Measurements from ENCODE around the gene IGF2BP2.

The IGF2BP2 gene

DNA sequence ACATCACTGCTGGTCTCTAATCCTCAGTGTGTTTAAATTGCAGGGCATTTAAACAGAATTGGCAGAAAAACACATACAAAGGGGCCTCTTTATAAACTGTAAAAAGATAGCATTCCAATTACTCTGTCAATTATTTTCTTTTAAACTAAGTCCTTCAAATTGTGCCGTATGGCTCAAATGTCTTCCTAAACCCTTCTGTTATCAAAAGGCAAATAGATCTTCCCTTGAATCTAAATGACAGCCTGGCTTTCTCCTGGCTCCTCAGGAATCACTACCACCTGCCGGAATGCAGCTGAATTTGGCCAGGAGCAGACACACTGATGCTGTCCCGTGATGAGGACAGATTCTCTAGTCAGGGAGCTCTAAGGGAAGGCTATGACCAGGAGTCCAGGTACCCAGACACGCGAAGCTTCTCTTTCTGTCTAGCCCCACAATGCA is 85.6 kb downstream of the IGF2BP2 start:
- H3K4me1 ChIP-seq (ENCODE audit: control insufficient read depth, insufficient read depth, low read length) = peaks cover 4% of the 10 kb centered on the region
- H3K9me3 ChIP-seq (ENCODE audit: control insufficient read depth, low read length) = no peaks in the 10 kb centered on the region
- no peak overlapping the region for H3K27ac ChIP-seq (ENCODE audit: insufficient read depth, low read depth, low read length, poor library complexity, severe bottlenecking)
- no peak overlapping the region for H3K4me3 ChIP-seq (ENCODE audit: insufficient read depth, low read depth, low read length)
- WGBS, 2 experiments = 60% methylated on average over 5 of the region's 5 CpGs
- no peaks in the 10 kb centered on the region for H3K27me3 ChIP-seq (ENCODE audit: control insufficient read depth, insufficient read depth, low read length, poor library complexity, severe bottlenecking)
- no peaks in the 10 kb centered on the region for H3K36me3 ChIP-seq (ENCODE audit: control insufficient read depth, insufficient read depth, low read length)

DNA sequence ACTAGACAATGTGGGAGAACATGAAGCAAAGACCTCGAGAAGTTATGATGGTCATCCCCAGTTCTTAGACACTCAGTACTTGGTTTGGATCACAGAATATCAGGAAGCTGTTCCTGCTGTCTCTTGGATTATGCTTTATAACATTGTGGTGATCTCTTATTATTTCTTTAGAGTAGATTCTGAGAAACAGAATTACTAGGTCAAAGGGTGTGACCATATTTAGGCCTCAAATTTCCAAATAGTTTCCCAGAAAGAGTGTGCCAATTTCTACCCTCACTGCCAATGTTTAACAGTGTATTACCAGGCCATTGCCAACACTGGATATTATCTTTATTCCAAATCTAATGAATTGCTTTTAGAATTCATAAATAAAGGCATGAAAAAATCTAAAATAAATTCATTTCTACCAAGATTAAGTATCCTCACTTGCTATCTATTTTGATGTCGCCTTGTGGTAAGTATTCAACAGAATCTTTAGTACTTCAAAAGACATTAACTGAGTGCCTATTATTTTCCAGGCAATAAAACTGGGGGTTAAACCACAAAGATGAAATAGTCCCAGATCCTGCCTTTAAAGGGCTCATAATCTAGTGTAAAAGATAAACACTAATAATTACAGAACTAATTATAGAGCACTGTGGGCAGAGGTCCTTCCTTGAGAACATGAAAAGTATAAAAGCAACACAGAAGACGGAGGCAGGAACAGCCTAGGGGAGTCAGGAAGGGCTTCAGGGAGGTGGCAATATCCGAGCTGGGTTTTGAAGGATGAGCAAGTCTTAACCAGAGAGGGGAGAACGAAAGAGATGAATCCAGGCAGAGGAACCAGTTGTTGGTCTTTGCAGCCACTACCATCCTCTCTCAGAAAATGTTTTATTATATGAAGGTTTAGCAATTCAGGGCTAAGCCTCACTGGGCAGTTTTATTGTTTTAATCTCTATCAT is 86.8 kb downstream of the IGF2BP2 start:
- 92 to 93% methylated on average over 5 of the region's 5 CpGs for WGBS, 2 experiments
- H3K36me3 ChIP-seq (ENCODE audit: control insufficient read depth, insufficient read depth, low read length) = no peaks in the 10 kb centered on the region
- H3K27me3 ChIP-seq (ENCODE audit: control insufficient read depth, insufficient read depth, low read length, poor library complexity, severe bottlenecking) = no peaks in the 10 kb centered on the region
- H3K4me3 ChIP-seq (ENCODE audit: insufficient read depth, low read depth, low read length) = no peak overlapping the region
- peaks cover 7% of the 10 kb centered on the region for H3K4me1 ChIP-seq (ENCODE audit: control insufficient read depth, insufficient read depth, low read length)
- no peak overlapping the region for H3K27ac ChIP-seq (ENCODE audit: insufficient read depth, low read depth, low read length, poor library complexity, severe bottlenecking)
- no peaks in the 10 kb centered on the region for H3K9me3 ChIP-seq (ENCODE audit: control insufficient read depth, low read length)

DNA sequence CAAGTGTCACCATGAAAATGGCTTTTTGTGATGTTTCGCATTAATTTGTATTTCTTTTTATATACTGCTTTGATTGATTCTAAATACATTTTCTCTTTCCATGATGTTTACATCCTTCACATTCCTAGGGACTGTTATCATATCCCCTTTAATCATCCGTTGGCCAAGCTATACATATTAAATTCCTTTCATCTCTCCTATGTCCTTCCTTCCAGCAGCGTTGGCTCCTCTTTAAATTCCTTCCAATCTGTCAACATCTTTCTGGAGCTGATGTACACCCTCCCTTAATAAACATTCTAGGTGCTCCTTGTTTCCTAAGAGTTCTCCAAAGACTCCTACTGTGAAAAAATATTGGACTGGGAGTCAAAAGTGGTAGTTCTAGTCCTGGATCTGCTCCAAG is 87.8 kb downstream of the IGF2BP2 start:
- no peaks in the 10 kb centered on the region for H3K27me3 ChIP-seq (ENCODE audit: control insufficient read depth, insufficient read depth, low read length, poor library complexity, severe bottlenecking)
- H3K4me3 ChIP-seq (ENCODE audit: insufficient read depth, low read depth, low read length) = no peak overlapping the region
- H3K27ac ChIP-seq (ENCODE audit: insufficient read depth, low read depth, low read length, poor library complexity, severe bottlenecking) = no peak overlapping the region
- H3K36me3 ChIP-seq (ENCODE audit: control insufficient read depth, insufficient read depth, low read length) = no peaks in the 10 kb centered on the region
- peaks cover 9% of the 10 kb centered on the region for H3K4me1 ChIP-seq (ENCODE audit: control insufficient read depth, insufficient read depth, low read length)
- H3K9me3 ChIP-seq (ENCODE audit: control insufficient read depth, low read length) = no peaks in the 10 kb centered on the region
- WGBS, 2 experiments = 91 to 93% methylated on average over 2 of the region's 3 CpGs

DNA sequence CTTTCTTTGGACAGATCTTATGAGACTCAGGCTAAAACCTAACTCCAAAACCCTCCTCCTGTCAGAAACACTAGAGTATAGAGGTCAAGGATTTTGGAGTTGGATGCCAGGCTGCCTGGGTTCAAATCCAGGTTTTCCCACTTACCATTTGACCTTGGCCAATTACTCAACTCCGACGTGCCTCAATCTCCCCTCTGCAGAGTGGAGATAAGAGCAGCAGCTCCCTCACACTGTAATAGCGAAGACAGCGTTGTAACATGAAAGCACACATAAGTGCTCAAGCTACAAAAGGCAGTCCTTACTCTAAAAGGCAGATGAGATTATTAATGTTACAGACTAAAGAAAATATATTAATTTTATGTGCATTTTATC is 90.1 kb downstream of the IGF2BP2 start:
- Histone ChIP-seq H3K27ac (ENCODE audit: insufficient read depth, low read depth, low read length, poor library complexity, severe bottlenecking) (no peak overlapping the region), H3K4me3 (ENCODE audit: insufficient read depth, low read depth, low read length) (no peak overlapping the region), H3K9me3 (ENCODE audit: control insufficient read depth, low read length) (no peaks in the 10 kb centered on the region), H3K4me1 (ENCODE audit: control insufficient read depth, insufficient read depth, low read length) (peaks cover 9% of the 10 kb centered on the region), H3K27me3 (ENCODE audit: control insufficient read depth, insufficient read depth, low read length, poor library complexity, severe bottlenecking) (no peaks in the 10 kb centered on the region), H3K36me3 (ENCODE audit: control insufficient read depth, insufficient read depth, low read length) (no peaks in the 10 kb centered on the region)
- 61 to 76% methylated on average over 2 to 4 of the region's 4 CpGs for WGBS, 2 experiments

DNA sequence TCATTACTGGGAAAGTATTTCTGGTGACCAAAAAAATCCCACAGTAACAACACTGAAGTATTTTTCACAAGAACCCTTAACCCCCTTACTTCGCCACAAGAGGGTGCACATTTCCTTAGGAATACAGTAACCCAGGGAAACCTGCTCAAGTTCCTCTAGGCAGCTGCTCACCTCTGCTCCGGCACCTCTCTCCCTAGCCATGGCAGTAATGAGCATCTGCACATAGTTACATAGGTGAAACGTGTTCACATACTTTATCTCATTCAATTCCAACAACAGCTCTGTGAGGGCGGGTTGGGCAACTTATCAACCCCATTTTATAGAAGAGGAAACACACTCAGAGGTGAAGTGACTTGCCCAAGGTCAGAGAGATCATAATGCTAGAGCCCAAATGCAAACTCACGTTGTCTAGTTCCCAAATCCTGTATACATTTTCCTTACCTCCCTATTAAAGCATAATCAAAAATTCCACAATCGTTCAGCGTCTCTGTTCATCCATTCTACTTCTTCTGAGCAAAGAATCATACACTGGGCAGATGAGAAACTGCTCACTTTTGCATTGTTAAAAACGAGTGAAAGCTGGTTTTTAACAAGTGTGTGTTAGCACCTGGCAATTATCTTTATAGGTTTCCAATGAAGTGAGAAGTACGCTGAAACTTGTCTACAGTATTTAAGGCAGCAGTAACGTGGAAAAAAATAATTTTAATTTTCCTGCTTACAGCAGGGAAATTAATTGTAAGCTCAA is 90.7 kb downstream of the IGF2BP2 start:
- Histone ChIP-seq H3K27me3 (ENCODE audit: control insufficient read depth, insufficient read depth, low read length, poor library complexity, severe bottlenecking) (no peaks in the 10 kb centered on the region), H3K4me1 (ENCODE audit: control insufficient read depth, insufficient read depth, low read length) (peaks cover 7% of the 10 kb centered on the region), H3K9me3 (ENCODE audit: control insufficient read depth, low read length) (no peaks in the 10 kb centered on the region), H3K4me3 (ENCODE audit: insufficient read depth, low read depth, low read length) (no peak overlapping the region), H3K27ac (ENCODE audit: insufficient read depth, low read depth, low read length, poor library complexity, severe bottlenecking) (no peak overlapping the region), H3K36me3 (ENCODE audit: control insufficient read depth, insufficient read depth, low read length) (no peaks in the 10 kb centered on the region)
- WGBS, 2 experiments = 59 to 61% methylated on average over 10 of the region's 10 CpGs

DNA sequence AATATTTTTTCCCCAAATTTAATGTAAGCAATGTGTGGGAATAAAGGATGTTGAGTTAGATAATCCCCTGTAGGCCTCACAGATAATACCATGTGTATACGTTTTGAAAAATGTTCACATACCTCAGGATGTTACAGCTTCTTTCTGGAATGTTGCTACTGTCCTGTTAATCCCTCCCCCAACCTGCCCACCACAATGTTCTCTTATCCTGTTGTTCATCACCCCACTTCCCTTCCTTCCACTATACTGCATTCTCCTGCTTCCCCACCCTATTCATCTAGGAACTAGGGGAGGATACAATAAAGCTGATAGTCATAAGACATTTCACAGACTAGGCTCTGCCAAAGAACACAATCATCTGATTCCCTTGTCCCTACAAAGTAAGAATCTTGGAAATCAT is 92.1 kb downstream of the IGF2BP2 start:
- Histone ChIP-seq H3K9me3 (ENCODE audit: control insufficient read depth, low read length) (no peaks in the 10 kb centered on the region), H3K27me3 (ENCODE audit: control insufficient read depth, insufficient read depth, low read length, poor library complexity, severe bottlenecking) (no peaks in the 10 kb centered on the region), H3K36me3 (ENCODE audit: control insufficient read depth, insufficient read depth, low read length) (no peaks in the 10 kb centered on the region), H3K4me1 (ENCODE audit: control insufficient read depth, insufficient read depth, low read length) (peaks cover 11% of the 10 kb centered on the region), H3K27ac (ENCODE audit: insufficient read depth, low read depth, low read length, poor library complexity, severe bottlenecking) (no peak overlapping the region), H3K4me3 (ENCODE audit: insufficient read depth, low read depth, low read length) (no peak overlapping the region)
- WGBS, 2 experiments = 68 to 81% methylated on average over 1 of the region's 1 CpG

DNA sequence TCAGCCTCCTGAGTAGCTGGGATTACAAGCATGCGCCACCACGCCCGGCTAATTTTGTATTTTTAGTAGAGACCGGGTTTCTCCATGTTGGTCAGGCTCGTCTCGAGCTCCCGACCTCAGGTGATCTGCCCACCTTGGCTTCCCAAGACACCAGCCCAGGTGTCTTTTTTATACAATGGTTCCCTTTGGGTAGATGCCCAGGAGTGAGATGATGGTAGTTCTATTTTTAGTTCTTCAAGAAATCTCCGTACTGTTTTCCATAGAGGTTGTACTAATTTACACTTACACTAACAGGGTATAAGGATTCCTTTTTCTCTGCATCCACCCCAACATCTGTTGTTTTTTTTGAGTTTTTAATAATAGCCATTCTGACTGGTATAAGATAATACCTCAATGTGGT is 94.3 kb downstream of the IGF2BP2 start:
- 94 to 97% methylated on average over 7 of the region's 8 CpGs for WGBS, 2 experiments
- no peak overlapping the region for H3K4me3 ChIP-seq (ENCODE audit: insufficient read depth, low read depth, low read length)
- H3K4me1 ChIP-seq (ENCODE audit: control insufficient read depth, insufficient read depth, low read length) = peaks cover 24% of the 10 kb centered on the region
- no peaks in the 10 kb centered on the region for H3K9me3 ChIP-seq (ENCODE audit: control insufficient read depth, low read length)
- no peak overlapping the region for H3K27ac ChIP-seq (ENCODE audit: insufficient read depth, low read depth, low read length, poor library complexity, severe bottlenecking)
- H3K27me3 ChIP-seq (ENCODE audit: control insufficient read depth, insufficient read depth, low read length, poor library complexity, severe bottlenecking) = no peaks in the 10 kb centered on the region
- H3K36me3 ChIP-seq (ENCODE audit: control insufficient read depth, insufficient read depth, low read length) = no peaks in the 10 kb centered on the region

DNA sequence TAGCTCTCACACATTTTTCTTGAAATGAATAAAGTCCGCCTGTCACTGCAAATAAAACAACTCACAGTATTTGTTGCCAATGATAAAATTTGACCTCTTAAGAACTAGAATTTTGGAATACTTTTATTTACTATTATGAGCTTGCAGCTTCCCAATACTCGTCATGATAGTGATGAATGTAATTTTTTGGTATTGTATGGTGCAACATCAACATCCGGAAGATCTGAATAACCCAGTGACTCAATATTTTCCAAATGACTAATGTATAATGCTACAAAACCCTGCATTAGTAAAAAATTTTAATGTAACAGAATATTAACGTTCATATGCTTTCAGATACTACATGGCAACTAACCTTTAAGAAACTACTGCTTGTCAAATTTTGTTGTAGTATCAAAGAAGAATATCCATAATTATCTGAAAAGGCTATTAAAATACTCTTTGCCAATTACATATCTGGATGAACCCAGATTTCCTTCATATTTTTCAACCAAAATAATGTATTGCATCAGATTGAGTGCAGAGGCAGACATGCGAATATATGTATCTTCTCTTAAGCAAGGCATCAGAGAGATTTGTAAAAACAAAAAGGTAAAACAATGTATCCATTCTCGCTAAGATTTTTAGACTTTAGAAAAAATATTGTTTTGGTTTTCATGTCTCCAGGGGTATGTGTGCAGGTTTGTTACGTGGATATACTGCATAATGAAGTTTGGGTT is 95.3 kb downstream of the IGF2BP2 start:
- Histone ChIP-seq H3K27ac (ENCODE audit: insufficient read depth, low read depth, low read length, poor library complexity, severe bottlenecking) (no peak overlapping the region), H3K4me3 (ENCODE audit: insufficient read depth, low read depth, low read length) (no peak overlapping the region)
- WGBS, 2 experiments = 97 to 98% methylated on average over 3 to 7 of the region's 7 CpGs

DNA sequence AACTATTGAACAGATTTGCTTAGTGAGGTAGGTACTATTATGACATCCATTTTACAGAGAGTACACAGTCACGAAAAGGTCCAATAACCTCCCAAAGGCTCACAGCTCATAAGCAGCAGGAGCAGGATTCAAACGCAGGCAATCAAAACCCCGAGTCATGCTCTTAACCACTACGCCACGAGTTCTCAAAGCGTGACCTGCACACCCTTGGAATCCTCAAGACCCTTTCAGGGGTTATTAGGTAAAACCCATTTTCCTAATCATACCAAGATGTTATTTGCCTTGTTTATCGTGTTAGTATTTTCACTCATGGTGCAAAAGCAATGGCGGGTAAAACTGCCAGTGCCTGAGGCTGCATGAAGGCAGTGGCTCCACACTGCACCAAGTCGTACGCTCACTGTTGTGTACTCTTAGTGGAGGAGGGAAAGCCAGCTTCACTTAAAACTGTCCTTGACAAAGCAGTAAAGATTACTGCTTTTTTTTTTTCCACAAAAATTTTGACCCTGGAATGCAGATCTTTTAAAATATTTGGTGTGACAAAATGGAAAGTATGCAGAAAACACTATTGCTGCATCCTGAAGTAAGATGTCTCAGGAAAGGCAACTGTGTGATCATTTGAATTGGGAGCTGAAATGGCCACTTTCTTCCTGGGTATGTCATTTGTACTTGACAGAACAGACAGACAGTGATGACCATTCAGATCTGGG is 96.1 kb downstream of the IGF2BP2 start:
- 93% methylated on average over 10 of the region's 10 CpGs for WGBS, 2 experiments
- Histone ChIP-seq H3K9me3 (ENCODE audit: control insufficient read depth, low read length) (no peaks in the 10 kb centered on the region), H3K36me3 (ENCODE audit: control insufficient read depth, insufficient read depth, low read length) (no peaks in the 10 kb centered on the region), H3K4me3 (ENCODE audit: insufficient read depth, low read depth, low read length) (no peak overlapping the region), H3K27ac (ENCODE audit: insufficient read depth, low read depth, low read length, poor library complexity, severe bottlenecking) (no peak overlapping the region), H3K27me3 (ENCODE audit: control insufficient read depth, insufficient read depth, low read length, poor library complexity, severe bottlenecking) (no peaks in the 10 kb centered on the region), H3K4me1 (ENCODE audit: control insufficient read depth, insufficient read depth, low read length) (peaks cover 39% of the 10 kb centered on the region)

More for the DNA sequence above, 95.3 kb downstream of the IGF2BP2 start:
- Histone ChIP-seq H3K36me3 (ENCODE audit: control insufficient read depth, insufficient read depth, low read length) (no peaks in the 10 kb centered on the region), H3K27me3 (ENCODE audit: control insufficient read depth, insufficient read depth, low read length, poor library complexity, severe bottlenecking) (no peaks in the 10 kb centered on the region), H3K4me1 (ENCODE audit: control insufficient read depth, insufficient read depth, low read length) (peaks cover 34% of the 10 kb centered on the region), H3K9me3 (ENCODE audit: control insufficient read depth, low read length) (no peaks in the 10 kb centered on the region)

All from ectodermal cell (in vitro differentiated cells).